Stimulated activated CD4-positive, alpha-beta T cell treated with anti-CD3 and anti-CD28 coated beads, Interleukin-1b, Interleukin-23, amount 100 ng/mL, for 1 hour (primary cell): ENCODE measurements around the gene ARSB.
"Not testable (repeated sequence)": the region's sequence is repeated elsewhere in the genome, so short reads cannot be mapped to it uniquely, and the experiment has no call there.

Source experiments
- DNase-seq, 2 donors: peaks; one replicate each; pipeline ENCODE4 v3.0.0-alpha.2; 2020; ENCODE audit warnings: low read depth in 2 of 2

Gene ARSB

DNA sequence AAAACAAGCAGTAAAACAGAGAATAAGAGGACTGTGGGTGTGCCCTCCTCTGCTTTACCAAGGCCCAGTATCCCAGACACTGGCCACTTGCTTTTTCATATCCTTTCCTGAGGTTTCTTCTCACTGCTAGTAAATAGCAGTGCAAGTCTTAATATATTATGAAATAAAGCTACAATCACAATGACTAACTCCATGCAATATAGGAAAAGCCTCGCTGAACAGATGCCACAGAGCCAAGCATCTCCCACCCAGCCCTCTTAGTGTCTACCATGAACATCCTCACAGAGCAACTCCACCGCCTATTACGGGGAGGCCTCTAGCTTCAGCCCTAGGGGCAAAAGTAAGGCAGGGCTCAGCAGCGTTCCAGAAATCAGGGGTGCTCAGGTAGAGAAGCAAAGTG, 205.8 kb downstream of the ARSB start:
- DNase-seq: no peak

GRCh38 chr5:78778538-78778937, 206.6 kb downstream of the ARSB start:
- no peak for DNase-seq

- DNase-seq: no peak
Observed at GRCh38 chr5:78777901-78778300, 207.2 kb downstream of the ARSB start.

GRCh38 chr5:78776637-78777036, 208.5 kb downstream of the ARSB start:
- DNase-seq: no peak

GRCh38 chr5:78773655-78774054, 211.5 kb downstream of the ARSB start:
- no peak for DNase-seq

DNA sequence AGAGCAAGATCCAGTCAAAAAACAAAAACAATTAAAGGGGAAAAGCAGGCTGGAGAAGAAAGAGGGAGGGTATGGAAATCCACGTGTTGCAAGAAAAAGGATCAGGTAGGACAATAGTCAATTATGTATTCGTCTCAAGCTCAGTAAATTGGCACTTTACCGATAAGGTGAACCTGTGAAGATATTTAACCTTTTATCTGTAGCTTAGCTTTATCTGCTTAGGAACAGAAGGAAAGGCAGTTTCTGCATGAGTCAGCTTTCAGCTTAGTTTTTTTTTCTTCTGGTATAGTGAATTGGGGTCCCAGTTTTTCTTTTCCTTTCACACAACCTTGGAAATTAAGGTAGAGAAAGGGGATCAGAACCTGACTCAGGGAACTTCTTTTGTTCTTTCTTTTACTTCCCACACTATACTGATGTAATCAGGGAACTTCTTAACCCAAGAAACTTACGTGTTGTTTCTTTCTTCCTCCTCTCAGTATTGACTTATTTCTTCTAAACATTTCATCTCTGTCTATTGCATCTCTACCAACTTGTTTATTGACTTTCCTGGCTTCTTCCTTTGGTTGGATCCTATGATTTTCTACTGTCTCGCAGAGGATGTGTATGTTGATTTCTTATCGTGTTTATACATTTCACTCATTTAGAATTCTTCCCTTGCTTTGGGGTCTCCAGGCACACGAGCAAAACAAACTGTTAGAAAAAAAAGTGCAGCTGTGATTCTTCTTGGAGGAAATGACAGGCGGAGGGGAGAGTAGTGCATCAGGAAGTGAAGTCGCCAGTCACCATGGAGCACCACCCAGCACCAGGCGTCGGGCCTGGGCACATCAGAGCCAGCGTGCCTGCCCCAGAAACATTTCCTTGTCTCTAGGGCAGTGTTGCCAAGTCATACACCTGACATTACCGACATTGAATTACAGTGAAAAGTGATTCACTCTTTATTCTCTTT, 213.6 kb downstream of the ARSB start:
- DNase-seq: no peak

DNA sequence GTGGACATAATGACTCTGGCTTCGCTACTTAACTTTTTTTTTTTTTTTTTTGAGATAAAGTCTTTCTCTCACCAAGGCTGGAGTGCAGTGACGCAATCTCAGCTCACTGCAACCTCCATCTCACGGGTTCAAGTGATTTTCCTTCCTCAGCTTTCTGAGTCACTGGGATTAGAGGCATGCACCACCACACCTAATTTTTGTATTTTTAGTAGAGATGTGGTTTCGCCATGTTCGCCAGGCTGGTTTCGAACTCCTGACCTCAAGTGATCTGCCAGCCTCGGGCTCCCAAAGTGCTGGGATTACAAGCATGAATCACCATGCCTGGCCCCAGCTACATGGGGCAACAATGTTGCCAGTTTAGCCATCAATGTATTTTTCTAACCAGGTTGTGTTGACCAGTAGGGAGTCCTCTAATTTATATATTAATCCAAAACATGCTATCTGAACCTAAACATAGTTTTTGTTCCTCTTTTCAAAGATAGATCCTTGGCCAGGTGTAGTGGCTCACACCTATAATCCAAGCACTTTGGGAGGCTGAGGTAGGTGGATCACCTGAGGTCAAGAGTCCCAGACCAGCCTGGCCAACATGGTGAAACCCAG, 216.2 kb downstream of the ARSB start:
- no peak for DNase-seq

DNA sequence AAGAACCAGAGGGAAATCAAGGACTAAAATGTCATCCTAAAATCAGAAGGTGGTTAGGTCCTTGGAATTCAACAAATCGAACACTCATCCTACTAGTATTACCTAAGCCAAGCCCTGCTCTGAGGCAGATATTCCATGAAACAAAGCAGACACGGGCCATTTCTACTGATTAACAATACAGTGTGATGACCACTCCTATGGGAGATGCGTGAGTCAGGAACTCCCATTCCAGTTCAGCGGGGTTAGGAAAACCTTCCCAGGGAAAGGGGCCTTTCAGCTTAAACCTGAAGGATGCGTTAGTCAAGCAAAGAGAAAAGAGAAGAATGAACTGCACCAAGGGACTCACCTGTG, 218.7 kb downstream of the ARSB start:
- DNase-seq: no peak

DNA sequence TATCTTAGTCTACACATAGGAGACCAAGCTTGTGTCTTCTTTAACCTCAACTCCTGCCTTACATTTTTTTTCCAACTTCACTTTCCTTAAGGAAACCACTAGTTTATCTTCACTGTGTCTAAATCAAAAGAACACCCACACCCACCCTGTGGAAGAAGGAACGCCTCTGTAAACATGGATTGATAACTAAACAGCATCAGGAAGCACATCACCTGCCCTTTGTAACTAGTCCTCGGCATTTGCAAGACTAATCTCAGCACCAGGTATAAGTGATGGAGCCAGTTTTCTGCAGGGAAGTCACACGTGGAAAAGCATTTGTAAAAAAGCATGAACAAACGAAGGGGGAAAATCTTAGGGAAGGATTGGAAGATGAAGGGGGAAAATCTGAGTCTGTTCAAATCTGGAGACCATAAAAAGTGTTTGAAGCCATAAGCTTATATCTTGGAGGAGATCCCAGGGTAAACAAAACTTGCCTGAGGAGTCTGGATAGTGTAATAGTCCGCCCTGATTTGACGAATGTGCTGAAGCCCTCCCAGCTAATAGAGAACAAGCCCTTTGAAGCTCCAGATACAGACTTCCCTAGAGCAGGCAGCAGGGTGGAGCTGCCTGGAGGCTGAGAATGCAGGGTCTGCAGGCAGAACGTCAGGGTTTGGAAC, 219.2 kb downstream of the ARSB start:
- DNase-seq: no peak

- no peak for DNase-seq
Observed at GRCh38 chr5:78765116-78765515, 220.0 kb downstream of the ARSB start.

DNA sequence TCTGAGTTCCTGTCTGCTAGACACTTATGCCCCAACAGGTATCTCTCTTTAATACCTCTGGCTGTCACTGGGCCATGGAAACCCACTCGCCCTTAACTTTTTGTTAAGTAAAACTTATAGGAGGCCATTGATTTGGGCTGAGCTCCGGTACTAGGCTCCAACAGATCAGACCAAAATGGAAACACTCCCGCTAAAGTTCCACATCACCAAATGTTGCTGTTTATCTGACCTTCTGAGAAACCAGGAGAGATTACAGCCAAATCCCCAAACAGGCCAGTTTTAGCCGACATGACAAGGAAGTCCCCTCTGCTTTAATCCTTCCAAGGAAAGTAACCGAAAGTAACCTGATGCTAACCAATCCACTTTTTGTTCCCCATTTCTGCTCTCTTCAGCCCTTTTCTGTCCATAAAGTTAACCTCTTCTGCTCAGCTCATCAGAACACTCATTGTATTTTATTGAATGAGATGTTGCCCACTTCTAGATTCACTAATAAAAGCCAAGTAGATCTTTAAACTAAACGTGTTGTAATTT, 221.4 kb downstream of the ARSB start:
- no peak for DNase-seq

DNA sequence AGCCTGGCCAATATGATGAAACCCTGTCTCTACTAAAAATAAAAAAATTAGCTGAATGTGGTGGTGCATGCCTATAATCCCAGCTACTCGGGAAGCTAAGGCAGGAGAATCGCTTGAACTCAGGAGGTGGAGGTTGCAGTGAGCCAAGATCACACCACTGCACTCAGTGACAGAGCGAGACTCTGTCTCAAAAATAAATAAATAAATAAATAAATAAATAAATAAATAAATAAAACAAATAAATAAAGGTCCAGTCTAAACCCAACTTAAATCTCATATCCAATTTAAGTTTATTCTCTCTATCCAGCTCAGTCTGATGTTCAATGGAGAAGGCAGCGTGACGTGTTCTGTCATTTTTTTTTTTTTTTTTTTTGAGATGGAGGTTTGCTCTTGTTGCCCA, 222.4 kb downstream of the ARSB start:
- DNase-seq: not testable (repeated sequence)

DNA sequence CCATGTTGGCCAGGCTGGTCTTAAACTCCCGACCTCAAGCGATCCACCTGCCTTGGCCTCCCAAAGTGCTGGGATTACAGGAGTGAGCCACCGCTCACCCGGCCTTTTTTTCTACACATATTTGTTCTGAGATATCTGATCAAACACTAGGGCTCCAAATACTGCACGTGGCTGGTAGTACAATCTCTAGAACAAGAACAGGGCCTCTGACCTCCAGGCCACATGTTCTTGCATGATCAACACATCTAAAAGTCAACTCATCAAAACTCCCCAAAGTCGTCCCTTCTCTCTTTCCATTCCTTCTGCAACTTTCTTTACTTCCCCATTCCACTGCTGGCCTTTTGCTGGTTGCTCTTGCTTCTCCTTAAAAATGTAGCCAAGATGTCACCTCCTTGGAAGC, 223.3 kb downstream of the ARSB start:
- no peak for DNase-seq

- no peak for DNase-seq
Observed at GRCh38 chr5:78760770-78761169, 224.3 kb downstream of the ARSB start.

- no peak for DNase-seq
Observed at GRCh38 chr5:78760366-78760765, 224.7 kb downstream of the ARSB start.

GRCh38 chr5:78758169-78758839, 226.8 kb downstream of the ARSB start:
- no peak for DNase-seq

DNA sequence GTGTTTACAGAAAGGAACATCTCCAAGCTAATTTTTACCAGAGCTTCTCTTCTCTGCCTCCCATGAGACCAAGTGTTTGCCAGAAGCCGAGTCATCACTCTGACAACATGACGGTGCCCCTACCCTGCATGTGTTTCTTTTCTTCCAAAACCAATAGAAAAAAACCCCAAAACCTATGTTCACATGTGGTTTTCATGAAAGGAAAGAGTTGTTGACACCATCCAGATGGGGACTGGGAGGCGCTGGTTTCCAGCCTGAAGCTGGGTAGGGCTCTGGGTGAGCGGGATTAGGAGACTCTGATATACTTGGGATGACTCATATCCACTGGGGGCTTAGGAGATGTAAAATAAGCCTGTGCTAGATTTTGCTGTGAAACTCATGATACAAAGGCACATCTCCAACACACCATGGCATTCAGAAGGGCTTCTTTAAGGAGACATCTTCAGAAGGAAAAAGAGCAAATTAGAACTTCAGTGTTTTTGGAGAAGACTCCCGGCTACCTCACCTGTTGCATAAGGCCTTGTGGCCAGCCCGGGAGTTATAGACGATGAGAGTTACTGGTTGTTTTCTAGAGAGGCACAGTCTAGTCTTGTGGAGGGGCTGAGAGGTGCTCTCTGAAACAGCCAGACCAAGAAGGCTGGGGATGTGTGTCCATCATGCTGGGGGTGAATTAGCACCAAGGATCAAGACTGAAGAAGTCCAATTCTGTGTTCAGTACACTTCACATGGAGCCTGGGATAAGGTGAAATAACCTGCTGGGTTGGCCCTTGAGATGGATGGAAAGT, 227.6 kb downstream of the ARSB start:
- DNase-seq: no peak

- DNase-seq: no peak
Observed at GRCh38 chr5:78756858-78757257, 228.3 kb downstream of the ARSB start.

GRCh38 chr5:78755822-78756429, 229.2 kb downstream of the ARSB start:
- no peak for DNase-seq

DNA sequence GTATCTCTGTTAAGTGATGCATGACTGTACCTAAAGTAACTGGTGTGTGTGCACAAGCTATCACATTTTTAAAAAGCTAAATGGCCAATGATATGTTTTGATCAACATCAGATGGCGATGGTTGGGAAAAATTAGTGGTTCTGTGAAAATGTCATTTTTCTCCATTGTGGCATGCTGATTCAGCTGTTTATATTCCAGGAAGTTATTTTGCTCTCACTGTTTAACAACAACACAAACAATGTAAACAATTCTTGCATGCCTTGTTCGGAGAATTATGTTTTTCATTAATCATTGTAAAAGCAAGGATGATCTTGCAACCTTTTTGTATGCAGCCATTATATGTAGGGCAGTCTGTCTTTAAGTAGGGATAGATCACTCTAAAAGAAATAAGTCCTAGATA, 230.5 kb downstream of the ARSB start:
- no peak for DNase-seq

- DNase-seq: no peak
Observed at GRCh38 chr5:78753093-78753531, 232.0 kb downstream of the ARSB start.
